HG03460 (cell line): ENCODE results near the gene ICOS.
"Not testable (repeated sequence)": the region's sequence is repeated elsewhere in the genome, so short reads cannot be mapped to it uniquely, and the experiment has no call there.

Source experiments
- ATAC-seq: cut with Tn5 transposase; IDR thresholded peaks from one replicate; pipeline ENCODE4 v1.9.1; 2021; ENCODE audit not compliant: unreplicated experiment

The ICOS gene

GRCh38 chr2:203972066-203972465, 35.5 kb downstream of the ICOS start:
- peak; percentile 81 for ATAC-seq

GRCh38 chr2:203973000-203973399, 36.4 kb downstream of the ICOS start:
- ATAC-seq, result peak; percentile 72

GRCh38 chr2:203973676-203974075, 37.1 kb downstream of the ICOS start:
- ATAC-seq, result no peak

- ATAC-seq, result no peak
These were observed 39.3 kb downstream of the ICOS start for GRCh38 chr2:203975912-203976311.

GRCh38 chr2:203982276-203982675, 45.7 kb downstream of the ICOS start:
- no peak for ATAC-seq

- ATAC-seq, result no peak
These were observed 46.6 kb downstream of the ICOS start for GRCh38 chr2:203983064-203983715.

GRCh38 chr2:203985978-203986377, 49.4 kb downstream of the ICOS start:
- ATAC-seq, result not testable (repeated sequence)

- ATAC-seq, result no peak
These were observed 51.4 kb downstream of the ICOS start for GRCh38 chr2:203987959-203988358.

GRCh38 chr2:203988500-203989260, 52.1 kb downstream of the ICOS start:
- no peak for ATAC-seq

GRCh38 chr2:203989521-203989920, 53.0 kb downstream of the ICOS start:
- no peak for ATAC-seq

GRCh38 chr2:203992509-203992908, 55.9 kb downstream of the ICOS start:
- ATAC-seq, result no peak

GRCh38 chr2:203993011-203993410, 56.4 kb downstream of the ICOS start:
- ATAC-seq, result no peak

GRCh38 chr2:203993560-203993959, 57.0 kb downstream of the ICOS start:
- no peak for ATAC-seq

- ATAC-seq, result peak; percentile 41
These were observed 58.2 kb downstream of the ICOS start for GRCh38 chr2:203994735-203995134.

- no peak for ATAC-seq
These were observed 60.1 kb downstream of the ICOS start for GRCh38 chr2:203996692-203997091.

- peak; percentile 69 for ATAC-seq
These were observed 60.9 kb downstream of the ICOS start for GRCh38 chr2:203997481-203997880.

GRCh38 chr2:203997980-203998809, 61.6 kb downstream of the ICOS start:
- ATAC-seq, result no peak

- no peak for ATAC-seq
These were observed 63.3 kb downstream of the ICOS start for GRCh38 chr2:203999835-204000234.

- ATAC-seq, result no peak
These were observed 63.9 kb downstream of the ICOS start for GRCh38 chr2:204000446-204000845.

- no peak for ATAC-seq
These were observed 66.9 kb downstream of the ICOS start for GRCh38 chr2:204003276-204003990.

- ATAC-seq, result no peak
These were observed 68.3 kb downstream of the ICOS start for GRCh38 chr2:204004912-204005311.
